Mesendoderm (in vitro differentiated cells): ENCODE data around the gene CKAP4.

Experiments
- DNase-seq: peaks from one replicate; pipeline ENCODE4 v3.0.0; 2013
- H2AK5ac ChIP-seq: 2 replicates; pipeline ENCODE4 v1.6.1; 2013; ENCODE audit warnings: low read length, inconsistent platforms
- H2BK120ac ChIP-seq: 2 replicates; pipeline ENCODE4 v1.6.1; 2013; ENCODE audit warnings: low read depth, mild to moderate bottlenecking, low read length, moderate library complexity, mixed read lengths
- H2BK15ac ChIP-seq: replicated peaks from 2 replicates; pipeline ENCODE4 v1.6.1; 2013; ENCODE audit warnings: low read depth, mild to moderate bottlenecking, moderate library complexity
- H2BK5ac ChIP-seq: 2 replicates; pipeline ENCODE4 v1.6.1; 2013; ENCODE audit warnings: low read length, inconsistent platforms
- H3K18ac ChIP-seq: 2 replicates; pipeline ENCODE4 v1.6.1; 2013; ENCODE audit warnings: mild to moderate bottlenecking, low read length, mixed read lengths
- H3K23ac ChIP-seq: one replicate; pipeline ENCODE4 v1.6.1; 2013; ENCODE audit warnings: low read length
- H3K27ac ChIP-seq: 2 replicates; pipeline ENCODE4 v1.5.1; 2013; ENCODE audit warnings: low read depth, mild to moderate bottlenecking, inconsistent platforms, low read length, moderate library complexity
- H3K27me3 ChIP-seq: 2 replicates; pipeline ENCODE4 v1.6.1; 2013; ENCODE audit warnings: low read length, control low read depth, mild to moderate bottlenecking, inconsistent platforms; ENCODE audit not compliant: insufficient read depth, poor library complexity
- H3K36me3 ChIP-seq: 2 replicates; pipeline ENCODE4 v1.6.1; 2013; ENCODE audit warnings: low read length, inconsistent platforms; ENCODE audit not compliant: control insufficient read depth, insufficient read depth
- H3K4ac ChIP-seq: one replicate; pipeline ENCODE4 v1.6.1; 2013; ENCODE audit warnings: low read depth, mild to moderate bottlenecking, low read length, moderate library complexity
- H3K4me1 ChIP-seq: 2 replicates; pipeline ENCODE4 v1.6.1; 2013; ENCODE audit warnings: low read depth, low read length, inconsistent platforms; ENCODE audit not compliant: control insufficient read depth
- H3K4me2 ChIP-seq: 2 replicates; pipeline ENCODE4 v1.6.1; 2013; ENCODE audit warnings: low read length
- H3K4me3 ChIP-seq: 2 replicates; pipeline ENCODE4 v1.5.1; 2013; ENCODE audit warnings: mild to moderate bottlenecking, low read length
- H3K56ac ChIP-seq: one replicate; pipeline ENCODE4 v1.6.1; 2013; ENCODE audit warnings: low read length
- H3K79me1 ChIP-seq: 2 replicates; pipeline ENCODE4 v1.6.1; 2013; ENCODE audit warnings: low read length, inconsistent platforms
- H3K79me2 ChIP-seq: 2 replicates; pipeline ENCODE4 v1.6.1; 2013; ENCODE audit warnings: mild to moderate bottlenecking, low read length; ENCODE audit not compliant: control insufficient read depth, insufficient read depth
- H3K9ac ChIP-seq: 2 replicates; pipeline ENCODE4 v1.6.1; 2013; ENCODE audit warnings: low read length, inconsistent platforms
- H4K5ac ChIP-seq: one replicate; pipeline ENCODE4 v1.6.1; 2013; ENCODE audit warnings: low read length
- H4K8ac ChIP-seq: one replicate; pipeline ENCODE4 v1.6.1; 2013; ENCODE audit warnings: low read depth, mild to moderate bottlenecking, control low read depth, low read length, moderate library complexity
- WGBS: extraction: QIAGEN DNeasy Blood & Tissue Kit; methylation state at CpG from one replicate; pipeline ENCODE4 v1.1.7; 2013; ENCODE audit warnings: low lambda C conversion rate, missing lambda C conversion rate; ENCODE audit not compliant: insufficient coverage; ENCODE audit errors: extremely low coverage; 5-methylcytosine and 5-hydroxymethylcytosine counted together

CKAP4 gene

DNA sequence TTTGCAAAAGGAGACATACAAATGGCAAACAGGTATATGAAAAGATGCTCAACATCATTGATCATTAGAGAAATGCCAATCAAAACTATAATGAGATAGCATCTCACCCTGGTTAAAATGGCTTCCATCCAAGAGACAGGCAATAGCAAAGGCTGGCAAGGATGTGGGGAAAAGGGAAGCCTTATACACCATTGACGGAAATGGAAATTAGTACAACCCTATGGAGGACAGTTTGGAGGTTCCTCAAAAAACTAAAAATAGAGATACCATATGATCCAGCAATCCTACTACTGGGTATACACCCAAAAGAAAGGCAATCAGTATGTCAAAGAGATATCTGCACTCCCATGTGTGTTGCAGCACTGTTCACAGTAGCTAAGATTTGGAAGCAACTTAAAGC lies 17.3 kb upstream of the CKAP4 start:
- no peak overlapping the region for H4K5ac ChIP-seq
- no peaks in the 10 kb centered on the region for H3K4me1 ChIP-seq
- H3K79me2 ChIP-seq, result no peaks in the 10 kb centered on the region
- no peak overlapping the region for H3K4me2 ChIP-seq
- H2BK5ac ChIP-seq, result no peak overlapping the region
- H3K56ac ChIP-seq, result no peak overlapping the region
- no peak overlapping the region for H2BK120ac ChIP-seq
- DNase-seq, result no peak
- no peak overlapping the region for H2AK5ac ChIP-seq
- no peak overlapping the region for H3K23ac ChIP-seq
- no peak overlapping the region for H2BK15ac ChIP-seq
- no peak overlapping the region for H4K8ac ChIP-seq
- H3K4me3 ChIP-seq, result no peak overlapping the region
- H3K36me3 ChIP-seq, result no peaks in the 10 kb centered on the region
- H3K27me3 ChIP-seq, result no peaks in the 10 kb centered on the region
- no peak overlapping the region for H3K4ac ChIP-seq
- H3K9ac ChIP-seq, result no peak overlapping the region
- no peaks in the 10 kb centered on the region for H3K79me1 ChIP-seq
- H3K18ac ChIP-seq, result no peak overlapping the region
- H3K27ac ChIP-seq, result no peak overlapping the region
- WGBS, result no CpG with 5 or more reads among the region's 1 CpG

DNA sequence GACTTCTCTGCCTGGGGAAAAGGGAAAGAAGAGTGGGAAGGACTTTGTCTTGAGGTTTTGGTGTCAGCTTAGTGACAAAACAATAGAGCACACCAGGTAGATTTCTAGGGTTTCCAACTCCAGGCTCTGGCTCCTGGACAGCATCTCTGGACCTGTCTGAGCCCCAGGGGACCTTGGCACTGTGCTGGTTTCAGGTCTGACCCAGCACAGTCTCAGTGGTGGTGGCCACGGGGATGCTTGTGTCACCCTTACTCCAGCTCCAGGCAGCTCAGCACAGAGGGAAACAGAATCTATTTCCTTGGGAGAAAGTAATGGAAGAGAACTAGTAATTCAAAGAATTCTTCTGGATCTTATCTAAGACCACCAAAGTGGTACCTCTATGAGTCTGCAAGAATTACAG lies 11.1 kb upstream of the CKAP4 start:
- no peak overlapping the region for H4K5ac ChIP-seq
- no peak overlapping the region for H3K9ac ChIP-seq
- no peak overlapping the region for H3K4ac ChIP-seq
- no peak overlapping the region for H3K27ac ChIP-seq
- H2BK5ac ChIP-seq, result no peak overlapping the region
- H2AK5ac ChIP-seq, result no peak overlapping the region
- no peak overlapping the region for H4K8ac ChIP-seq
- H3K4me2 ChIP-seq, result no peak overlapping the region
- H3K79me2 ChIP-seq, result no peaks in the 10 kb centered on the region
- no peak overlapping the region for H2BK15ac ChIP-seq
- no peak overlapping the region for H3K56ac ChIP-seq
- no peak overlapping the region for H2BK120ac ChIP-seq
- H3K4me1 ChIP-seq, result peaks cover 5% of the 10 kb centered on the region
- DNase-seq, result no peak
- no peaks in the 10 kb centered on the region for H3K79me1 ChIP-seq
- H3K23ac ChIP-seq, result no peak overlapping the region
- H3K18ac ChIP-seq, result no peak overlapping the region
- H3K36me3 ChIP-seq, result no peaks in the 10 kb centered on the region
- no peaks in the 10 kb centered on the region for H3K27me3 ChIP-seq
- no CpG with 5 or more reads among the region's 1 CpG for WGBS
- H3K4me3 ChIP-seq, result no peak overlapping the region

DNA sequence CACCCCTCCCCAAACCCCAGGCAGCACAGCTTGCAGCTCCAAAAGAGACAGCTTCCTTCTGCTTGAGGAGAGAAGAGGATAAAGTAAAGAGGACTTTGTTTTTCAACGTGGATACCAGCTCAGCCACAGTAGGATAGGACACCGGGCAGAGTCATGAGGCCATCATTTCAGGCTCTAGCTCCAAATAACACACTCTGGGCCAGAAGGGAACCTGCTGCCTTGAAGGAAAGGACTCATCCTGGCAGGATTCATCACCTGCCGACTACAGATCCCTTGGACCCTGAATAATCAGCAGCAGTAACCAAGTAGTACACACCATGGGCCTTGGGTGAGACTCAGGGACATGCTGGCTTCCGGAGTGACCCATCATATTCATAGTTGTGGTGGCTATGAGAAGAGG lies 10.4 kb upstream of the CKAP4 start:
- Histone ChIP-seq H3K18ac (no peak overlapping the region), H3K36me3 (no peaks in the 10 kb centered on the region), H3K9ac (no peak overlapping the region), H2BK120ac (no peak overlapping the region), H3K4me3 (no peak overlapping the region), H3K4me1 (peaks cover 5% of the 10 kb centered on the region), H3K56ac (no peak overlapping the region), H3K4me2 (no peak overlapping the region), H3K4ac (no peak overlapping the region), H3K27me3 (no peaks in the 10 kb centered on the region), H4K8ac (no peak overlapping the region), H3K23ac (no peak overlapping the region), H3K27ac (no peak overlapping the region), H2AK5ac (no peak overlapping the region), H3K79me1 (no peaks in the 10 kb centered on the region), H4K5ac (no peak overlapping the region), H3K79me2 (no peaks in the 10 kb centered on the region), H2BK5ac (no peak overlapping the region), H2BK15ac (no peak overlapping the region)
- no CpG with 5 or more reads among the region's 4 CpGs for WGBS
- DNase-seq, result no peak

DNA sequence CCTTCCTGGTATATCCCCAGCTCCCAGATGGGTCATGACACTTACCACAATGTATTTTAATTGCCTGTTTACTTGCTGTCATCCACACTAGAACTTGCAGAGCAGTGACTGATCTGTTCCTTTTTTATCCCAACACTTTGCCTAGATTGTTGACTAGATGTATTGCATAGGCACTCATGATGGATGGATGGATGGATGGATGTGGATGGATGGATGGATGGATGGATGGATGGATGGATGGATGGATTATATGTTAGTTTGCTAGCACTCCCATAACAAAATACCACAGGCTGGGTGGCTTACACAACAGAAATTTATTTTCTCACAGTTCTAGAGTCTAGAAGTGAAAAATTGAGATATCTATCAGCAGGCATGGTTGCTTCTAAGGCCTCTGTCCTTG lies 8.7 kb upstream of the CKAP4 start:
- H2BK15ac ChIP-seq, result no peak overlapping the region
- no peak overlapping the region for H3K4ac ChIP-seq
- no peak overlapping the region for H3K27ac ChIP-seq
- DNase-seq, result no peak
- no peaks in the 10 kb centered on the region for H3K36me3 ChIP-seq
- H3K56ac ChIP-seq, result no peak overlapping the region
- H3K4me1 ChIP-seq, result peaks cover 5% of the 10 kb centered on the region
- H3K9ac ChIP-seq, result no peak overlapping the region
- no peak overlapping the region for H2BK5ac ChIP-seq
- H3K4me3 ChIP-seq, result no peak overlapping the region
- H2AK5ac ChIP-seq, result no peak overlapping the region
- H3K27me3 ChIP-seq, result no peaks in the 10 kb centered on the region
- no peak overlapping the region for H3K23ac ChIP-seq
- H3K79me1 ChIP-seq, result no peaks in the 10 kb centered on the region
- H4K5ac ChIP-seq, result no peak overlapping the region
- H3K18ac ChIP-seq, result no peak overlapping the region
- no peak overlapping the region for H2BK120ac ChIP-seq
- H4K8ac ChIP-seq, result no peak overlapping the region
- no peaks in the 10 kb centered on the region for H3K79me2 ChIP-seq
- H3K4me2 ChIP-seq, result no peak overlapping the region

DNA sequence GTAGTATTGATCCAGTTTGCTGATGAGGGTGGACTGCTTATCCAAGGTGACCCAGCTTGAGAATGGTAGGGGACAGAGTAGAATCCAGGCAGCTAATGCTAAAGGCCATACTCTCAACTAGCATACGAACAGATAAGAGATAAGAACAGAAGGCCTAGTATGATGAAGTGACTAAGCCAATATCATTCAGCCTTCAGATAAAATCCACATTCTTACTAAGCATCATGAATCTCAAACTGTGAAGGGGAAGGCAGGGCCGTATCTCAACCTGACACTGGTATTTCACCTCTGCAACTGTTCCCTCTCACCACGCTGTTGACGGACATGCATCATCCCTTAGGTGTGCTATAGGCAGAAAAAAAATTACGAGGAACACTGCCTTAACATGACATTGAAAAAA lies 8.1 kb upstream of the CKAP4 start:
- WGBS, result no CpG with 5 or more reads among the region's 5 CpGs
- no peak overlapping the region for H4K5ac ChIP-seq
- H3K36me3 ChIP-seq, result no peaks in the 10 kb centered on the region
- H2BK15ac ChIP-seq, result no peak overlapping the region
- H3K4me1 ChIP-seq, result peaks cover 5% of the 10 kb centered on the region
- no peak overlapping the region for H3K23ac ChIP-seq
- H3K27ac ChIP-seq, result no peak overlapping the region
- no peak overlapping the region for H3K18ac ChIP-seq
- no peak overlapping the region for H2BK120ac ChIP-seq
- no peaks in the 10 kb centered on the region for H3K27me3 ChIP-seq
- no peak overlapping the region for H2AK5ac ChIP-seq
- H3K56ac ChIP-seq, result no peak overlapping the region
- H3K4ac ChIP-seq, result no peak overlapping the region
- H2BK5ac ChIP-seq, result no peak overlapping the region
- H3K79me1 ChIP-seq, result no peaks in the 10 kb centered on the region
- no peak overlapping the region for H3K4me2 ChIP-seq
- H3K4me3 ChIP-seq, result no peak overlapping the region
- no peak overlapping the region for H3K9ac ChIP-seq
- peak; percentile 40 for DNase-seq
- H4K8ac ChIP-seq, result no peak overlapping the region
- no peaks in the 10 kb centered on the region for H3K79me2 ChIP-seq

DNA sequence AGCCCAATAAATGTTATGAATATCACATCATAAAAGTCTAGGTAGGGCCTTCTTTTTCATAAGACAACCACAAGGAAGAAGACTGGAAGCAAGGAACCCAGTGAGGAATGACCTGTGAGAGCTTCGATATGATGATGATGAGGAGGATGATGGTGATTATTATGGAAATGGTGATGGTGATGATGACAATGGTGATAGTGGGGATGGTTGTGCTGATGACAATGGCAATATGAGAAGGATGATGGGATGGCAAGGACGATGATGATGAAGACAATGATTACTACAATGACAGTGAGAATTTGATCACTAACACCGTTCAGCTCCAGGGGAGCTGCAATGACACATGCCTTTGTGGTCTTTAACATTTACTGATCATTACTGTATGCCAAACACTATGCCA lies 7.7 kb upstream of the CKAP4 start:
- no peaks in the 10 kb centered on the region for H3K36me3 ChIP-seq
- H4K5ac ChIP-seq, result no peak overlapping the region
- WGBS, result no CpG with 5 or more reads among the region's 3 CpGs
- no peak overlapping the region for H2AK5ac ChIP-seq
- no peak for DNase-seq
- H2BK15ac ChIP-seq, result no peak overlapping the region
- H4K8ac ChIP-seq, result no peak overlapping the region
- no peak overlapping the region for H3K9ac ChIP-seq
- no peak overlapping the region for H3K23ac ChIP-seq
- H3K18ac ChIP-seq, result no peak overlapping the region
- H3K4me3 ChIP-seq, result no peak overlapping the region
- no peaks in the 10 kb centered on the region for H3K27me3 ChIP-seq
- no peak overlapping the region for H3K27ac ChIP-seq
- no peak overlapping the region for H3K4ac ChIP-seq
- H3K79me2 ChIP-seq, result no peaks in the 10 kb centered on the region
- no peak overlapping the region for H2BK120ac ChIP-seq
- H3K79me1 ChIP-seq, result no peaks in the 10 kb centered on the region
- no peak overlapping the region for H3K4me2 ChIP-seq
- no peak overlapping the region for H2BK5ac ChIP-seq
- peaks cover 5% of the 10 kb centered on the region for H3K4me1 ChIP-seq
- H3K56ac ChIP-seq, result no peak overlapping the region
